Endothelial cell of umbilical vein (primary cell): ENCODE measurements around the gene RNASE7.

Experiments used
- EZH2 ChIP-seq: IDR thresholded peaks from 2 replicates; pipeline ENCODE4 v1.6.1; 2012; ENCODE audit warnings: borderline replicate concordance, low read depth, mild to moderate bottlenecking, moderate library complexity, low read length, inconsistent platforms; ENCODE audit not compliant: severe bottlenecking
- POLR2A ChIP-seq: IDR thresholded peaks from 2 replicates; pipeline ENCODE4 v1.6.1; 2012; ENCODE audit warnings: low read depth, mild to moderate bottlenecking, control low read depth, low read length
- POLR2AphosphoS5 ChIP-seq: IDR thresholded peaks from 2 replicates; pipeline ENCODE4 v1.6.1; 2012; ENCODE audit warnings: low read depth, mild to moderate bottlenecking, control low read depth, low read length, moderate library complexity; ENCODE audit not compliant: insufficient read depth
- TF ChIP-seq, protein P1 (sequence below): IDR thresholded peaks from 2 replicates; pipeline ENCODE4 v1.6.1; 2011; ENCODE audit not compliant: insufficient read depth, insufficient read length
- TF ChIP-seq, protein P2 (sequence below), 2 donors: IDR thresholded peaks; 1 replicate in 1 of 2; 2 replicates in 1 of 2; pipeline ENCODE4 v1.5.1; 2011; ENCODE audit warnings: low read length in 2 of 2, mild to moderate bottlenecking in 2 of 2, moderate library complexity in 2 of 2, control low read depth in 1 of 2, inconsistent platforms in 1 of 2, low read depth in 1 of 2; ENCODE audit not compliant: insufficient read depth in 1 of 2; ENCODE audit errors: extremely low read depth in 1 of 2

DNA sequence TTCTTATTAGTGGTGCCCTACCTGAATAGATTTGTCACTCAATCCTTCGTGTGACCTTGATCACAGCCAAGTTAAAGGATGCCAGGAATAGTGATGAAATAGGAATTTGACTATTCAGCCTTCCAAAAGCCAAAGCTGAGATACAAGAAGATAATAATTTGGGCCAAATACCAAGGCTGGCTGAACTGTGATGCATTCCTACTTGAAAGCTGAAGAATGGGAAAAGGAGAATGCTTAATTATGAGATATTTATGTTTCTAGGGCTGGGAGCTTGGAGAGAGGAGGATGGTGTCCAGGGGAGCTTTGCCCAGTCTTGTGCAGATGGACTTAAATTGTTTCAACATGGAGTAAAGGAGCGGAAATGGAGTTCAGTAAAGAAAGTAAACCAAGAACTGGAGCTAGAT, 5.2 kb downstream of the RNASE7 start:
- TF ChIP-seq POLR2AphosphoS5 (no peak), POLR2A (no peak), EZH2 (no peak)
- TF ChIP-seq, protein P1, sequence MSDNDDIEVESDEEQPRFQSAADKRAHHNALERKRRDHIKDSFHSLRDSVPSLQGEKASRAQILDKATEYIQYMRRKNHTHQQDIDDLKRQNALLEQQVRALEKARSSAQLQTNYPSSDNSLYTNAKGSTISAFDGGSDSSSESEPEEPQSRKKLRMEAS, result no peak
- TF ChIP-seq, protein P2, sequence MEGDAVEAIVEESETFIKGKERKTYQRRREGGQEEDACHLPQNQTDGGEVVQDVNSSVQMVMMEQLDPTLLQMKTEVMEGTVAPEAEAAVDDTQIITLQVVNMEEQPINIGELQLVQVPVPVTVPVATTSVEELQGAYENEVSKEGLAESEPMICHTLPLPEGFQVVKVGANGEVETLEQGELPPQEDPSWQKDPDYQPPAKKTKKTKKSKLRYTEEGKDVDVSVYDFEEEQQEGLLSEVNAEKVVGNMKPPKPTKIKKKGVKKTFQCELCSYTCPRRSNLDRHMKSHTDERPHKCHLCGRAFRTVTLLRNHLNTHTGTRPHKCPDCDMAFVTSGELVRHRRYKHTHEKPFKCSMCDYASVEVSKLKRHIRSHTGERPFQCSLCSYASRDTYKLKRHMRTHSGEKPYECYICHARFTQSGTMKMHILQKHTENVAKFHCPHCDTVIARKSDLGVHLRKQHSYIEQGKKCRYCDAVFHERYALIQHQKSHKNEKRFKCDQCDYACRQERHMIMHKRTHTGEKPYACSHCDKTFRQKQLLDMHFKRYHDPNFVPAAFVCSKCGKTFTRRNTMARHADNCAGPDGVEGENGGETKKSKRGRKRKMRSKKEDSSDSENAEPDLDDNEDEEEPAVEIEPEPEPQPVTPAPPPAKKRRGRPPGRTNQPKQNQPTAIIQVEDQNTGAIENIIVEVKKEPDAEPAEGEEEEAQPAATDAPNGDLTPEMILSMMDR (IDR thresholded peaks at IDR 0.05; ENCODE audit: extremely low read depth in 1 of 2, insufficient read depth in 1 of 2, low read depth in 1 of 2, low read length in 2 of 2), result no peak
